Caco-2 (cell line): ENCODE results near the gene ANKRD30A. TPM values are rescaled to one million over a fixed set of nuclear protein-coding genes. Genes with fewer than 3 reads are reported as not detected.

ENCODE experiments used
- BruUV-seq: library from RNA; stranded (reverse); fragments of 400-500 nt; replicated peaks from 2 replicates; lab custom pipeline; 2021; lab: Mats Ljungman, UMichigan
- CTCF ChIA-PET: fragments of 300-600 bp; sonication (Branson Sonifier 250); formaldehyde crosslinking; loops from one replicate; lab custom pipeline; 2022; ENCODE audit warnings: antibody characterized with exemption; lab: Charles Lee
- POLR2A ChIA-PET: fragments of 300-600 bp; sonication (Branson Sonifier 250); formaldehyde crosslinking; loops from one replicate; lab custom pipeline; 2022; ENCODE audit warnings: antibody characterized with exemption; lab: Charles Lee
- DNase-seq, 2 experiments: peaks; one replicate each; pipeline versions ENCODE4 v3.0.0 to v3.0.0-alpha.2; 2020 to 2022
- H3K27me3 ChIP-seq: replicated peaks from 2 replicates; pipeline ENCODE4 v1.6.0; 2011; ENCODE audit warnings: low read length; ENCODE audit not compliant: control insufficient read depth, insufficient read depth
- H3K36me3 ChIP-seq: 2 replicates; pipeline ENCODE4 v1.5.1; 2011; ENCODE audit warnings: low read length; ENCODE audit not compliant: control insufficient read depth, insufficient read depth
- H3K4me1 ChIP-seq: fragments of 250-450 bp; sonication (Bioruptor Pico); 2 replicates; pipeline ENCODE4 v1.5.1; 2020; ENCODE audit warnings: mild to moderate bottlenecking
- H3K4me3 ChIP-seq: 2 replicates; pipeline ENCODE4 v1.5.1; 2011; ENCODE audit warnings: low read depth, mild to moderate bottlenecking, control low read depth, low read length
- H3K9me3 ChIP-seq: fragments of 250-450 bp; sonication (Bioruptor Pico); 2 replicates; pipeline ENCODE4 v1.5.1; 2020; ENCODE audit warnings: mild to moderate bottlenecking, moderate library complexity
- H3K27ac Mint-ChIP-seq: one replicate; pipeline ENCODE4 v1.8.0; 2022; ENCODE audit warnings: mixed read lengths; ENCODE audit not compliant: unreplicated experiment
- H3K27me3 Mint-ChIP-seq: one replicate; pipeline ENCODE4 v1.8.0; 2022; ENCODE audit warnings: mixed read lengths; ENCODE audit not compliant: insufficient read depth, unreplicated experiment
- H3K36me3 Mint-ChIP-seq: one replicate; pipeline ENCODE4 v1.8.0; 2022; ENCODE audit warnings: mild to moderate bottlenecking, mixed read lengths; ENCODE audit not compliant: insufficient read depth, unreplicated experiment
- H3K4me1 Mint-ChIP-seq: one replicate; pipeline ENCODE4 v1.8.0; 2022; ENCODE audit warnings: low read depth, mixed read lengths; ENCODE audit not compliant: unreplicated experiment
- H3K4me3 Mint-ChIP-seq: one replicate; pipeline ENCODE4 v1.8.0; 2022; ENCODE audit warnings: mild to moderate bottlenecking, moderate library complexity, mixed read lengths; ENCODE audit not compliant: unreplicated experiment
- H3K9me3 Mint-ChIP-seq: one replicate; pipeline ENCODE4 v1.8.0; 2022; ENCODE audit warnings: mixed read lengths; ENCODE audit not compliant: unreplicated experiment
- intact Hi-C: fragments of 100-400 bp; cut with micrococcal nuclease; formaldehyde crosslinking; loops from one replicate; pipeline ENCODE4 v1.10.0; 2022; ENCODE audit not compliant: unreplicated experiment
- total RNA-seq: library from RNA; stranded (reverse); gene quantifications from 2 replicates; pipeline ENCODE4 v1.2.3, GENCODE V29; 2022
- TF ChIP-seq, protein P1 (sequence below), 2 experiments: fragments of 200-600 bp in 1 of 2; IDR thresholded peaks; 1 replicate in 1 of 2; 2 replicates in 1 of 2; pipeline versions ENCODE4 v1.5.1 to v1.8.0; 2011 to 2022; ENCODE audit warnings: antibody characterized with exemption in 1 of 2, control low read depth in 1 of 2, inconsistent platforms in 1 of 2, low read depth in 1 of 2, low read length in 1 of 2, mild to moderate bottlenecking in 1 of 2, moderate library complexity in 1 of 2; ENCODE audit not compliant: insufficient read depth in 1 of 2, severe bottlenecking in 1 of 2, unreplicated experiment in 1 of 2

The ANKRD30A gene
- total RNA-seq, 1 experiment from 2014 or later = 0.14 TPM

DNA sequence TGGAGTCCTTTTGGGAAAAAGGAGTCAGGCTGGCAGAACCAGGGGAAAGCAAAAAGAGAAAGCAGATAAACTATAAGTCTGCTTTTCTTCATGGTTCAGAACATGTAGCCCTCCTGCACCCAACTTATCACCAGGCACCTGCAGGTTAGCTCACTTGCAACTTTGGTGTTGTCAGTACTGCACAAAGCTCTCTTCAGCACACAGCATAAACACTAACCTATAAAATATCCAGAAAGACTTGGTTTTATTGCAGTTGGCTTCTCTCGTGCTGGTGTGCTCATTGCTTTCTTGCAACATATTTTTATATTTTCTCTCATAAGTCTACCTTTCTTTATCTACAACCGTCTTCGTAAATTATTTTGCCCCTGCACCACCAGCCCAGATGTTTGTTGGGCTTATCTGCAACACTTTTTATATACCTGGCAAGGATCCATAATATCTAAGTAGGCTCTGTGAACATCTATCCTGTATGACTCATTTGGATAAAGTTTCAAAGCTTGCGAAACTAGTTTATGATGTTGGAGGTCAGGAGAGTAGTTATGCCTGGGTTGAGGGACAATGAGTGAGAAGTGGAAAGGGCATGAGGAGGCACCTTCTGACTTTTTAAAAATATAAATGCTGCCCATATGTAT, 164.6 kb downstream of the ANKRD30A start:
- H3K27me3 Mint-ChIP-seq = no peaks in the 10 kb centered on the region
- ChIA-PET CTCF (no interaction called here), POLR2A (no interaction called here)
- no peak overlapping the region for H3K27ac Mint-ChIP-seq
- Histone ChIP-seq H3K4me3 (no peak overlapping the region), H3K36me3 (no peaks in the 10 kb centered on the region), H3K4me1 (no peaks in the 10 kb centered on the region), H3K27me3 (no peaks in the 10 kb centered on the region), H3K9me3 (peaks cover 7% of the 10 kb centered on the region)
- H3K4me3 Mint-ChIP-seq = no peak overlapping the region
- TF ChIP-seq, protein P1, sequence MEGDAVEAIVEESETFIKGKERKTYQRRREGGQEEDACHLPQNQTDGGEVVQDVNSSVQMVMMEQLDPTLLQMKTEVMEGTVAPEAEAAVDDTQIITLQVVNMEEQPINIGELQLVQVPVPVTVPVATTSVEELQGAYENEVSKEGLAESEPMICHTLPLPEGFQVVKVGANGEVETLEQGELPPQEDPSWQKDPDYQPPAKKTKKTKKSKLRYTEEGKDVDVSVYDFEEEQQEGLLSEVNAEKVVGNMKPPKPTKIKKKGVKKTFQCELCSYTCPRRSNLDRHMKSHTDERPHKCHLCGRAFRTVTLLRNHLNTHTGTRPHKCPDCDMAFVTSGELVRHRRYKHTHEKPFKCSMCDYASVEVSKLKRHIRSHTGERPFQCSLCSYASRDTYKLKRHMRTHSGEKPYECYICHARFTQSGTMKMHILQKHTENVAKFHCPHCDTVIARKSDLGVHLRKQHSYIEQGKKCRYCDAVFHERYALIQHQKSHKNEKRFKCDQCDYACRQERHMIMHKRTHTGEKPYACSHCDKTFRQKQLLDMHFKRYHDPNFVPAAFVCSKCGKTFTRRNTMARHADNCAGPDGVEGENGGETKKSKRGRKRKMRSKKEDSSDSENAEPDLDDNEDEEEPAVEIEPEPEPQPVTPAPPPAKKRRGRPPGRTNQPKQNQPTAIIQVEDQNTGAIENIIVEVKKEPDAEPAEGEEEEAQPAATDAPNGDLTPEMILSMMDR (IDR thresholded peaks at IDR 0.05; ENCODE audit: insufficient read depth in 1 of 2, low read depth in 1 of 2, low read length in 1 of 2, severe bottlenecking in 1 of 2, unreplicated experiment in 1 of 2) = no peak
- no peak for DNase-seq
- no TSS peak for BruUV-seq
- no peaks in the 10 kb centered on the region for H3K36me3 Mint-ChIP-seq
- no peaks in the 10 kb centered on the region for H3K4me1 Mint-ChIP-seq
- intact Hi-C loops = no loop called here
- H3K9me3 Mint-ChIP-seq = peaks cover 36% of the 10 kb centered on the region

DNA sequence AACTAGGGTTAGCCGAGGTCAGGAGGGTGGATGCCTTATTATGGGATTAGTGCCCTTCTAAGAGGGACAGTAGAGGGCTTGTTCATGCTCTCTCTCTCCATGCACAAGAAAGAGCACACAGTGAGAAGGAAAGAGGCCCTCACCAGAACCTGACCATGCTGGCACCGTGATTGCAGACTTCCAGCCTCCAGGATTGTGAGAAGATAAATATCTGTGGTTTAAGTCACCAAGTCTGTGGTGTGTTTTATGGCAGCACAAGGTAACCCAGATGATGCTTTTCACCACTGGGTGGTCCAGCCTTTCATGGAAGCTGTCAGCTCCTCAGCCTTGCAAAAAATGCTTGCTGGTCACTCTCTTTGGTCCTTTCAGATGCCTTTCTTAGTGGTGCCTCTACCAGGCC, 175.9 kb downstream of the ANKRD30A start:
- no peaks in the 10 kb centered on the region for H3K36me3 Mint-ChIP-seq
- BruUV-seq = no TSS peak
- no peak overlapping the region for H3K27ac Mint-ChIP-seq
- no peaks in the 10 kb centered on the region for H3K4me1 Mint-ChIP-seq
- Histone ChIP-seq H3K27me3 (no peaks in the 10 kb centered on the region), H3K36me3 (no peaks in the 10 kb centered on the region), H3K9me3 (no peaks in the 10 kb centered on the region), H3K4me3 (no peak overlapping the region), H3K4me1 (no peaks in the 10 kb centered on the region)
- no peaks in the 10 kb centered on the region for H3K9me3 Mint-ChIP-seq
- H3K4me3 Mint-ChIP-seq = no peak overlapping the region
- intact Hi-C loops = no loop called here
- TF ChIP-seq, protein P1 (IDR thresholded peaks at IDR 0.05; ENCODE audit: insufficient read depth in 1 of 2, low read depth in 1 of 2, low read length in 1 of 2, severe bottlenecking in 1 of 2, unreplicated experiment in 1 of 2) = no peak
- CTCF ChIA-PET = no interaction called here
- H3K27me3 Mint-ChIP-seq = no peaks in the 10 kb centered on the region
- DNase-seq = no peak
- POLR2A ChIA-PET = no interaction called here

DNA sequence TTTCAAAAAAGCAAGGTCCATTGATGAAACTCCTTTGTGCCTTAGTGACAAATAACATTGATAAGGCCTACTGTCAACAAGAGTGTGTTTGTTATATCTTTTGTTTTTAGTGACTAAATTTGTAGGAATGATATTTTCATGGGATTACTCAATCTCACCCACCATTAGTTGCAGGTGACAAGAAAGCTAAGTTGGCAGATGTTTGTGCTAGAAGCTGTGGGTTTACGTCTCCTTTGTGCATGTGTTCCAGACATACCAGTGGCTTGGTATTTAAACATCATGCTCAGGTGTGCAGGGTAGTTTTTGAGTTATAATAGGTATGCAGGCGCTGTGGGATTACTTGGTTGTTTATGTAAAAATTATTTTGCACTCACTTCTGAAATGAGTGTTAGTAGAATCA, 178.6 kb downstream of the ANKRD30A start:
- no peaks in the 10 kb centered on the region for H3K36me3 Mint-ChIP-seq

More for the DNA sequence above, 178.6 kb downstream of the ANKRD30A start:
- intact Hi-C loops = no loop called here
- no TSS peak for BruUV-seq
- Mint-ChIP-seq H3K9me3 (no peaks in the 10 kb centered on the region), H3K27ac (no peak overlapping the region), H3K27me3 (no peaks in the 10 kb centered on the region), H3K4me1 (no peaks in the 10 kb centered on the region), H3K4me3 (no peak overlapping the region)
- no peaks in the 10 kb centered on the region for H3K36me3 ChIP-seq
- no peaks in the 10 kb centered on the region for H3K27me3 ChIP-seq
- no peaks in the 10 kb centered on the region for H3K4me1 ChIP-seq
- ChIA-PET POLR2A (no interaction called here), CTCF (no interaction called here)
- H3K4me3 ChIP-seq = no peak overlapping the region
- DNase-seq = no peak
- H3K9me3 ChIP-seq = no peaks in the 10 kb centered on the region
- TF ChIP-seq, protein P1 (IDR thresholded peaks at IDR 0.05; ENCODE audit: insufficient read depth in 1 of 2, low read depth in 1 of 2, low read length in 1 of 2, severe bottlenecking in 1 of 2, unreplicated experiment in 1 of 2) = no peak
